Measurements from ENCODE around the gene DTX2.
"Not testable (repeated sequence)": the region's sequence is repeated elsewhere in the genome, so short reads cannot be mapped to it uniquely, and the experiment has no call there.

The DTX2 gene

GRCh38 chr7:76485822-76486610, 24.5 kb downstream of the DTX2 start:
- DNase-seq (ENCODE audit: low read depth in 3 of 3, low spot score in 1 of 3): not testable (repeated sequence)

- not testable (repeated sequence) for DNase-seq (ENCODE audit: low read depth in 3 of 3, low spot score in 1 of 3)
These were observed 25.1 kb downstream of the DTX2 start for GRCh38 chr7:76486618-76487017.

- not testable (repeated sequence) for DNase-seq (ENCODE audit: low read depth in 3 of 3, low spot score in 1 of 3)
These were observed 26.5 kb downstream of the DTX2 start for GRCh38 chr7:76487969-76488368.

GRCh38 chr7:76492139-76492538, 30.6 kb downstream of the DTX2 start:
- DNase-seq (ENCODE audit: low read depth in 3 of 3, low spot score in 1 of 3): not testable (repeated sequence)

- not testable (repeated sequence) for DNase-seq (ENCODE audit: low read depth in 3 of 3, low spot score in 1 of 3)
These were observed 34.2 kb downstream of the DTX2 start for GRCh38 chr7:76495717-76496116.

- DNase-seq (ENCODE audit: low read depth in 3 of 3, low spot score in 1 of 3): not testable (repeated sequence)
These were observed 36.5 kb downstream of the DTX2 start for GRCh38 chr7:76497918-76498582.

- DNase-seq (ENCODE audit: low read depth in 3 of 3, low spot score in 1 of 3): not testable (repeated sequence)
These were observed 37.2 kb downstream of the DTX2 start for GRCh38 chr7:76498583-76499200.

- DNase-seq (ENCODE audit: low read depth in 3 of 3, low spot score in 1 of 3): not testable (repeated sequence)
These were observed 37.9 kb downstream of the DTX2 start for GRCh38 chr7:76499201-76499923.

DNA sequence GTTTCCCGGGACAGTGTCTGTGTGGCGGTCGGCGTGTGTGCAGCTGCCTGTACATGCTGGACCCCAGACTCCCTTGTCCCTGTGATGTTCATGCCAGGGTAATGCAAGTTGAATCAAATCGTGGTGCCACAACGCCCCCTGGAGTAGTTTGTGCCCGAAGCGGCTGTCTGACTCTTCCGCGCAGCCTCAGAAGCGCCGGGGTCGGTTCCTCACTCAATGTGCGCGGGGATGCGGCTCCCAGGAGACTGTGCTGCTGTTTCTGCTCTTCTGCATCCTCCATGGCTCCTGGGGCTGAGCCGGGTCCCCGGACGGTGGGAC, 38.4 kb downstream of the DTX2 start:
- not testable (repeated sequence) for DNase-seq (ENCODE audit: low read depth in 3 of 3, low spot score in 1 of 3)

GRCh38 chr7:76502224-76502623, 40.7 kb downstream of the DTX2 start:
- DNase-seq (ENCODE audit: low read depth in 3 of 3, low spot score in 1 of 3): not testable (repeated sequence)

DNA sequence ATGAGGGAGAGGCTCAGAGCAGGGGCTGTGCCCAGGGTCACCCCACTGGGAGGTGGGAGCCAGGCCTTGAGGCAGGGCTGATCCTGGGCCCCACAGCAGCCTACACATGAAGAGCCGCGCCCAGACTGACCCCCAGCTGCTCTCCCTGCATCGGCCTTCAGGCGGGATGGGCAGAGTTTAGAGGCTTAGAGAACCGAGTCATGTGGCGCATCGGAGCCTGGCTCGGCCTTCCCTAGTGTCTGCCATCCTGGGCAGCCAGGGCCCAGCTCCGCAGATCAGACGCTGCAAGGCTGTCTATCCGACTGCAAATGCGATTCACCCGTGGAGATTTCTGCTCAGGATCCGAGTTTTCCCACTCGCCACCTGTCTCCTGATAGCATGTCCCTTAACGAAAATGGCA, 41.3 kb downstream of the DTX2 start:
- DNase-seq (ENCODE audit: low read depth in 3 of 3, low spot score in 1 of 3): not testable (repeated sequence)

DNA sequence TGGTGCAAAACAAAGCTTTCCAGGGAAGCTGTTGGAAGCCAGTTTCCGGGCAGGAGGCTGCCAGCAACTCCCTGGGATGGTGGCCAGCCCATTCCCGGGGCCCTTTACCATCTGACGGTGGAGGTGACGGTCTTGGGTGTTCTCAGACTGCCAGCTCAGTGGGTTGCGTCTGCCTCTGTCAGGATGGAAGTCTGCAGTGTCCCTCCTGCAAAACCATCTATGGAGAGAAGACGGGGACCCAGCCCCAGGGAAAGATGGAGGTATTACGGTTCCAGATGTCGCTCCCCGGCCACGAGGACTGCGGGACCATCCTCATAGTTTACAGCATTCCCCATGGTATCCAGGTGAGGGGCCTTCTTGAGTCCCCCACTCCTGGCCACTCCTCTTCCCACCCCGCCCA, 41.7 kb downstream of the DTX2 start:
- not testable (repeated sequence) for DNase-seq (ENCODE audit: low read depth in 3 of 3, low spot score in 1 of 3)

GRCh38 chr7:76504351-76505167, 43.0 kb downstream of the DTX2 start:
- DNase-seq (ENCODE audit: low read depth in 3 of 3, low spot score in 1 of 3): not testable (repeated sequence)

DNA sequence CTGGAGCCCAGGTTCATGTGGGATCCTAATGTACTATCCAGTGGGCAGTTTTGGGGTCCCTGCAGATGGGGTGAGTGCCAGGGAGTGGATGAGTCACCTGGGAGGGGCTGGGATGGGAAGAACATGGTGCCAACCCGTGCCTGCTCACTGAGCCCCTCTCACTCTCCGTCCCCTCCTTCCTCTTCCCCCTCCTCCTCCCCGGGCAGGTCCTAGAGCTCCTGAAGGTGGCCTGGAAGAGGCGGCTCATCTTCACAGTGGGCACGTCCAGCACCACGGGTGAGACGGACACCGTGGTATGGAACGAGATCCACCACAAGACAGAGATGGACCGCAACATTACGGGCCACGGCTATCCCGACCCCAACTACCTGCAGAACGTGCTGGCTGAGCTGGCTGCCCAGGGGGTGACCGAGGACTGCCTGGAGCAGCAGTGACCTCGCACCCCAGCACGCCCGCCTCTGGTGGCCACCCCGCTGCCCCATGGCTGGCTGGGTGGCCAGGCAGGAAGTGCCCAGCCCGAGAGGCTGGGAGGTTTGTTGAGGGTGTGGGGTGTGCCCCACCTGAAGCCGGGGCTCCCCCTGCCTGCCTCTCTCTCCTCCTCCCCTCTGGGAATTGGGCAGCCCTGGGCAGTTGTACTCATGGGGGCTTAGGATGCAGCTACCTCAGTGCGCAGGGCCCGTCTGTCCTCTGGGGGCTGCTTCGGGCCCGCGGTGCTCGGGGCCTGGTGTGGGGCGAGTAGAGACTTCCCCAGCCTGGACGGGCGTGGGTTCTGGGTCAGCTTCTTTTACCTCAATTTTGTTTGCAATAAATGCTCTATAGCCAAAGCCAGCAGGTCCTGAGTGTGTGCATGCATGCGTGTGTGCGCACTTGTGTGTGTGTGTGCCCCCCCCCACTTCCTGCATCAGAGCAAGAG, 43.9 kb downstream of the DTX2 start:
- DNase-seq (ENCODE audit: low read depth in 3 of 3, low spot score in 1 of 3): no peak

- DNase-seq (ENCODE audit: low read depth in 3 of 3, low spot score in 1 of 3): no peak
These were observed 44.6 kb downstream of the DTX2 start for GRCh38 chr7:76506081-76506440.

GRCh38 chr7:76506643-76507042, 45.1 kb downstream of the DTX2 start:
- not testable (repeated sequence) for DNase-seq (ENCODE audit: low read depth in 3 of 3, low spot score in 1 of 3)

DNA sequence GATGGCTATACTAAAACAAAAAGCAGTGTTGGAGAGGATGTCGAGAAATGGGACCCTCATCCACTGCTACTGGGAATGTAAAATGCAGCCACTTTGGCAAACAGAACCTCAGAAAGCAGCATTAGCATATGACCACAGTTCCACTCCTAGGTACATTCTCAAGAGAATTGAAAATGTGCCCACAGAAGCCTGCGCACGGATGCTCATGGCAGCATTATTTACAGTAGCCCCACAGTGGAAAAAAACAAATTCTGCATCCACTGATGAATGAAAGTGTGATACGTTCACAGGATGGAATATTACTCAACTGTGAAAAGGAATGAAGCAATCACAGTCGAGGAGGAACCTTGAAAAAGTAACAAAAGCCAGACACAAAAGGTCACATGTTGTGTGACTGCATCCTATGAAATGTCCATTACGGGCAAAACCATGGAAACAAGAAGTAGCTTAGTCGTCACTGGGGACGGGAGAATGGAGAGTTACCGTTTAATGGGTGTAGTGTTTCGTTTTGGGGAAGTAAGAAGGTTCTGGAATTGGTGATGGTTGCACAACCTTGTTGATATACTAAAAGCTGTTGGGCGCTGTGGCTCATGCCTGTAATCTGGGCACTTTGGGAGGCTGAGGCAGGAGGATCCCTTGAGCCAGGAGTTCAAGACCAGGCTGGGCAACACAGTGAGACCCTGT, 46.4 kb downstream of the DTX2 start:
- DNase-seq (ENCODE audit: low read depth in 3 of 3, low spot score in 1 of 3): no peak

DNA sequence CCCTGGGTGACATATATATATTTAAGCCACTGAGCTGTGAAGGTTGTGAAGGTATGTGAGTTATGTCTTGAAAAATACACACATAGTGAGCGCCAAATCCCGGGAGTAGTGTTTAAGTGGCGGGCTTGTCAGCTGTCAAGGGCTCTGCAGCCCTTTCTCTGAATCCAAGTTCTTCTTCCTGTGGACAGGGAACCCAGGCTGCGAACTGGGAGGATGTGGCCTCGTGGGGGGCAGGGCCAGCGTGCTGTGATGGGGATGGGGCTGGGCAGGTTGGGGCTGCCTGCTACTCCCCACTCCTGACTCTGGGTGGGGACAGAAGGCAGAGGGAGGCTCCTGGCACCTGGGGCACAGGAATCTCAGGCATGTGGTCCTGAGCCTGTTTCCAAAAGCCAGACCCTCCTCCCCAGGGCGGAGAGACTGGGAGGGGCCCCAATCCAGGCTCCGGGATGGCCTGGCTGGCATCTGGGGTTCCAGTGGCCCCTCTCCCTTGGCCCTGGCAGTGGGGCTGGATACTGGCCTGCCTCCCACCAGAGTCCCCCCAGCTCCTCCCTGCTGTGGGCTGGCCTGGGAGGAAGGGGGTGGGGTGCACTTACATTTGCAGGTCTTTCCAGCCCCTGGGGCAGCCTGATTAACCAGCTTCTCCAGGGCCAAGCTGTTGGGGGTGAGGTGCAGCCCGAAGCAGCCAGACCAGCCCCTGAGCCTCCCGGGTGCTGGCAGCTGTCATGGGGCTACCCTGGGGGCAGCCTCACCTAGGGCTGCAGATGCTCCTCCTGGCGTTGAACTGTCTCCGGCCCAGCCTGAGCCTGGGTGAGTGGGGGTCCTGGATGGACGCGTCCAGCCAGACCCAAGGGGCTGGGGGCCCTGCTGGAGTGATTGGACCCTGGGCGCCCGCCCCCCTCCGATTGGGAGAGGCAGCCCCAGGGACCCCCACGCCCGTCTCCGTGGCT, 48.7 kb downstream of the DTX2 start, which contains the start of gene UPK3B:
Gene UPK3B (plus strand): TSS at position 622 of the 947 bp plus-strand sequence. CDS start 101 bp downstream, at position 723.
- DNase-seq (ENCODE audit: low read depth in 3 of 3, low spot score in 1 of 3): no peak
